Activated naive CD8-positive, alpha-beta T cell (primary cell): ENCODE results near the gene FAM13A.

Experiments
- H3K27ac Mint-ChIP-seq: one replicate; pipeline ENCODE4 v1.8.0; 2021; ENCODE audit warnings: mixed read lengths
- H3K27me3 Mint-ChIP-seq: one replicate; pipeline ENCODE4 v1.8.0; 2021; ENCODE audit warnings: mixed read lengths
- H3K36me3 Mint-ChIP-seq: one replicate; pipeline ENCODE4 v1.8.0; 2021; ENCODE audit warnings: mixed read lengths
- H3K4me1 Mint-ChIP-seq: one replicate; pipeline ENCODE4 v1.8.0; 2021; ENCODE audit warnings: low read depth, mixed read lengths
- H3K4me3 Mint-ChIP-seq: one replicate; pipeline ENCODE4 v1.8.0; 2021; ENCODE audit warnings: mild to moderate bottlenecking, mixed read lengths
- H3K9me3 Mint-ChIP-seq: one replicate; pipeline ENCODE4 v1.8.0; 2021; ENCODE audit warnings: low read depth, mixed read lengths

FAM13A gene

DNA sequence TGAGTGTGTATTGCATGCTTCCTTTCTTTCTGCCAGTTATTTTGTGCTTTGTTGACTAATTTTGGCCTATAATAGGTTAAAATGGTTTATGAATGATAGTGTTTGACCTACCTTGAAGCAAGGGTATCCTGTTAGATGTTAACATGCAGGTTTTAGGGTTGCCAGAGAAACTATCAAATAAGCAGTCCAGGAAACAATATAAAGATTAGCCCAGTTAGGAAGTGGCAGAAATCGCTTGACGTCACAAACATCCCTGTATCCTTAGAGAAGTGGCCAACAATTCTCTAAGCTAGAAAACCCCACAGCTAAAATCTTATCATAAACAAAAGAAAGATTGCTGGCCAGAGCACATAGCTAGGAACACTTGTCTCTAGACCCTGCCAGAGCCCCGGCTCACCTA, 363.2 kb downstream of the FAM13A start:
- peaks cover 13% of the 10 kb centered on the region for H3K36me3 Mint-ChIP-seq
- H3K27ac Mint-ChIP-seq: no peak overlapping the region
- no peaks in the 10 kb centered on the region for H3K27me3 Mint-ChIP-seq
- no peak overlapping the region for H3K4me3 Mint-ChIP-seq
- H3K4me1 Mint-ChIP-seq: peaks cover 15% of the 10 kb centered on the region
- no peaks in the 10 kb centered on the region for H3K9me3 Mint-ChIP-seq

DNA sequence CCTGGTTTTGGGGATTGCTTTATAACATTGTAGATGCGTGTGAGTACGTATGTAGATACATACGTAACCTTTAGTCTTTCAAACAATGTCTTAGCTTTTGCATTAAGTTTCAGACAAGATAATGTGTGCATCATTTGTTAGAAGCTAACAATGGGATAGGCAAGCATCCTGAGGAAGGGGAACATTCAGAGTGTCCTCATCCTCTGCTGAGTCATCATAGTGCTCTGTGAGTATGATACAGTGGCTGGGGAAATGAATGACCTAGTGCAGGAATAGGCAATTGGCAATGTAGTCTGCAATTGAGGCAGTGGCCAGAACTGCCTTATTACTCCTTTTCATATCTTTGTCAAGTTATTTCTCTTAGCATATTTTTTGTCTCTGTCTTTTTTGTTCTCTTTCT, 366.6 kb downstream of the FAM13A start:
- Mint-ChIP-seq H3K27ac (peak overlapping the region; percentile 18), H3K36me3 (peaks cover 16% of the 10 kb centered on the region), H3K27me3 (no peaks in the 10 kb centered on the region), H3K9me3 (no peaks in the 10 kb centered on the region), H3K4me1 (peaks cover 3% of the 10 kb centered on the region), H3K4me3 (no peak overlapping the region)

DNA sequence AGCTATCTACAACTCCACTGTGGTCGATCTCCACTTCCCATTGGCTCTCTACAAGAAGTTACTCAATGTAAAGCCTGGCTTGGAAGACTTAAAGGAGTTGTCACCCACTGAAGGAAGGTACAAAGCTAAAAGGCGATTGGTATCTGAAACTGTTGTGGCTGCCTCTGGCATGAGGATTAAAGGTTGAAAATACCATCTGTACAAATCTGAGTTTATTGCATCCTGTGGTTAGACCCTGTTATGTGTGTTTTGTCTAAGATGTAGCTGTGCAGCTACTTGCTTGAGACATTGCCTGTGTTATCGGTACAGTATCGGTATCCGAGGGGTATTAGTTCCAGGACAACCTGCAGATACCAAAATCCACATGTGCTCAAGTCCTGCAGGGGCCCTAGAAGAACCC, 375.8 kb downstream of the FAM13A start:
- Mint-ChIP-seq H3K36me3 (peaks cover 40% of the 10 kb centered on the region), H3K4me3 (no peak overlapping the region), H3K4me1 (no peaks in the 10 kb centered on the region), H3K9me3 (no peaks in the 10 kb centered on the region), H3K27ac (no peak overlapping the region), H3K27me3 (no peaks in the 10 kb centered on the region)
